T-helper 2 cell treated with Interferon-gamma antibody and Interleukin-4, amounts not matched to agents 5 μg/mL and 100 μg/mL, for 36 hours (primary cell): Measurements from ENCODE around the gene CEP85L.

Source experiments
- DNase-seq: peaks from one replicate; pipeline ENCODE4 v3.0.0; 2021; ENCODE audit warnings: low spot score
- H3K27ac Mint-ChIP-seq: one replicate; pipeline ENCODE4 v1.8.0; 2021; ENCODE audit warnings: mild to moderate bottlenecking, mixed read lengths
- H3K27me3 Mint-ChIP-seq: one replicate; pipeline ENCODE4 v1.8.0; 2021; ENCODE audit warnings: low read depth, mixed read lengths
- H3K36me3 Mint-ChIP-seq: one replicate; pipeline ENCODE4 v1.8.0; 2021; ENCODE audit warnings: low read depth, mixed read lengths
- H3K4me1 Mint-ChIP-seq: one replicate; pipeline ENCODE4 v1.8.0; 2021; ENCODE audit warnings: low read depth, mixed read lengths
- H3K4me3 Mint-ChIP-seq: one replicate; pipeline ENCODE4 v1.8.0; 2022; ENCODE audit warnings: mild to moderate bottlenecking, moderate library complexity, mixed read lengths
- H3K9me3 Mint-ChIP-seq: one replicate; pipeline ENCODE4 v1.8.0; 2021; ENCODE audit warnings: mixed read lengths

Gene CEP85L

GRCh38 chr6:118489990-118490389, 161.4 kb downstream of the CEP85L start:
- H3K27ac Mint-ChIP-seq: no peak overlapping the region
- H3K36me3 Mint-ChIP-seq: peaks cover 74% of the 10 kb centered on the region
- H3K27me3 Mint-ChIP-seq: no peaks in the 10 kb centered on the region

GRCh38 chr6:118488631-118489030, 162.8 kb downstream of the CEP85L start:
- peaks cover 68% of the 10 kb centered on the region for H3K36me3 Mint-ChIP-seq
- peaks cover 9% of the 10 kb centered on the region for H3K4me1 Mint-ChIP-seq
- DNase-seq: no peak
- H3K27me3 Mint-ChIP-seq: no peaks in the 10 kb centered on the region
- H3K9me3 Mint-ChIP-seq: peaks cover 34% of the 10 kb centered on the region
- no peak overlapping the region for H3K4me3 Mint-ChIP-seq
- no peak overlapping the region for H3K27ac Mint-ChIP-seq

More at GRCh38 chr6:118489990-118490389, 161.4 kb downstream of the CEP85L start:
- peaks cover 34% of the 10 kb centered on the region for H3K9me3 Mint-ChIP-seq
- no peak overlapping the region for H3K4me3 Mint-ChIP-seq
- DNase-seq: no peak
- peaks cover 9% of the 10 kb centered on the region for H3K4me1 Mint-ChIP-seq

GRCh38 chr6:118485601-118486550, 165.5 kb downstream of the CEP85L start:
- H3K27ac Mint-ChIP-seq: no peak overlapping the region
- H3K4me3 Mint-ChIP-seq: no peak overlapping the region
- no peaks in the 10 kb centered on the region for H3K27me3 Mint-ChIP-seq
- DNase-seq: no peak
- H3K4me1 Mint-ChIP-seq: peaks cover 9% of the 10 kb centered on the region
- peaks cover 32% of the 10 kb centered on the region for H3K9me3 Mint-ChIP-seq
- peaks cover 55% of the 10 kb centered on the region for H3K36me3 Mint-ChIP-seq

- Mint-ChIP-seq H3K36me3 (peaks cover 23% of the 10 kb centered on the region), H3K4me1 (no peaks in the 10 kb centered on the region), H3K27me3 (no peaks in the 10 kb centered on the region), H3K9me3 (no peaks in the 10 kb centered on the region), H3K4me3 (no peak overlapping the region), H3K27ac (no peak overlapping the region)
- no peak for DNase-seq
Observed at GRCh38 chr6:118476551-118476950, 174.8 kb downstream of the CEP85L start.

- Mint-ChIP-seq H3K27ac (no peak overlapping the region), H3K9me3 (no peaks in the 10 kb centered on the region), H3K4me3 (no peak overlapping the region), H3K36me3 (peaks cover 22% of the 10 kb centered on the region), H3K27me3 (no peaks in the 10 kb centered on the region), H3K4me1 (no peaks in the 10 kb centered on the region)
- DNase-seq: no peak
Observed at GRCh38 chr6:118473266-118473665, 178.1 kb downstream of the CEP85L start.

- Mint-ChIP-seq H3K9me3 (no peaks in the 10 kb centered on the region), H3K36me3 (peaks cover 46% of the 10 kb centered on the region), H3K27me3 (no peaks in the 10 kb centered on the region), H3K4me3 (no peak overlapping the region), H3K4me1 (no peaks in the 10 kb centered on the region), H3K27ac (no peak overlapping the region)
- DNase-seq: no peak
Observed at GRCh38 chr6:118469468-118469867, 181.9 kb downstream of the CEP85L start.

- H3K36me3 Mint-ChIP-seq: peaks cover 46% of the 10 kb centered on the region
- H3K27me3 Mint-ChIP-seq: no peaks in the 10 kb centered on the region
- H3K27ac Mint-ChIP-seq: no peak overlapping the region
- DNase-seq: no peak
- H3K4me3 Mint-ChIP-seq: no peak overlapping the region
- H3K9me3 Mint-ChIP-seq: no peaks in the 10 kb centered on the region
- no peaks in the 10 kb centered on the region for H3K4me1 Mint-ChIP-seq
Observed at GRCh38 chr6:118468682-118469465, 182.5 kb downstream of the CEP85L start.

GRCh38 chr6:118467181-118467580, 184.2 kb downstream of the CEP85L start:
- no peaks in the 10 kb centered on the region for H3K9me3 Mint-ChIP-seq
- peaks cover 42% of the 10 kb centered on the region for H3K36me3 Mint-ChIP-seq
- no peaks in the 10 kb centered on the region for H3K4me1 Mint-ChIP-seq
- no peak for DNase-seq
- H3K4me3 Mint-ChIP-seq: no peak overlapping the region
- H3K27me3 Mint-ChIP-seq: no peaks in the 10 kb centered on the region
- H3K27ac Mint-ChIP-seq: no peak overlapping the region

GRCh38 chr6:118464620-118465019, 186.8 kb downstream of the CEP85L start:
- peaks cover 40% of the 10 kb centered on the region for H3K36me3 Mint-ChIP-seq
- H3K4me3 Mint-ChIP-seq: no peak overlapping the region
- H3K4me1 Mint-ChIP-seq: no peaks in the 10 kb centered on the region
- no peaks in the 10 kb centered on the region for H3K27me3 Mint-ChIP-seq
- no peak for DNase-seq
- no peak overlapping the region for H3K27ac Mint-ChIP-seq
- no peaks in the 10 kb centered on the region for H3K9me3 Mint-ChIP-seq

- Mint-ChIP-seq H3K9me3 (no peaks in the 10 kb centered on the region), H3K4me1 (no peaks in the 10 kb centered on the region), H3K27ac (no peak overlapping the region), H3K4me3 (no peak overlapping the region), H3K36me3 (peaks cover 11% of the 10 kb centered on the region), H3K27me3 (no peaks in the 10 kb centered on the region)
- no peak for DNase-seq
Observed at GRCh38 chr6:118460958-118461470, 190.4 kb downstream of the CEP85L start.

GRCh38 chr6:118456982-118457381, 194.4 kb downstream of the CEP85L start:
- Mint-ChIP-seq H3K27me3 (no peaks in the 10 kb centered on the region), H3K9me3 (peaks cover 22% of the 10 kb centered on the region), H3K4me3 (no peak overlapping the region), H3K4me1 (no peaks in the 10 kb centered on the region), H3K27ac (no peak overlapping the region), H3K36me3 (no peaks in the 10 kb centered on the region)
- DNase-seq: no peak

GRCh38 chr6:118451839-118452238, 199.6 kb downstream of the CEP85L start:
- H3K9me3 Mint-ChIP-seq: peaks cover 46% of the 10 kb centered on the region
- no peaks in the 10 kb centered on the region for H3K36me3 Mint-ChIP-seq
- H3K4me3 Mint-ChIP-seq: no peak overlapping the region
- H3K27ac Mint-ChIP-seq: no peak overlapping the region
- H3K4me1 Mint-ChIP-seq: no peaks in the 10 kb centered on the region
- no peak for DNase-seq
- H3K27me3 Mint-ChIP-seq: no peaks in the 10 kb centered on the region

GRCh38 chr6:118444796-118445195, 206.6 kb downstream of the CEP85L start:
- Mint-ChIP-seq H3K4me1 (no peaks in the 10 kb centered on the region), H3K36me3 (peaks cover 3% of the 10 kb centered on the region), H3K4me3 (no peak overlapping the region), H3K27me3 (no peaks in the 10 kb centered on the region), H3K9me3 (peaks cover 48% of the 10 kb centered on the region), H3K27ac (no peak overlapping the region)
- DNase-seq: no peak

GRCh38 chr6:118436482-118436881, 214.9 kb downstream of the CEP85L start:
- Mint-ChIP-seq H3K4me3 (no peak overlapping the region), H3K4me1 (no peaks in the 10 kb centered on the region), H3K9me3 (peaks cover 9% of the 10 kb centered on the region), H3K36me3 (no peaks in the 10 kb centered on the region), H3K27ac (no peak overlapping the region), H3K27me3 (no peaks in the 10 kb centered on the region)
- DNase-seq: no peak
